ENCODE results near the gene IMMP2L.

DNA sequence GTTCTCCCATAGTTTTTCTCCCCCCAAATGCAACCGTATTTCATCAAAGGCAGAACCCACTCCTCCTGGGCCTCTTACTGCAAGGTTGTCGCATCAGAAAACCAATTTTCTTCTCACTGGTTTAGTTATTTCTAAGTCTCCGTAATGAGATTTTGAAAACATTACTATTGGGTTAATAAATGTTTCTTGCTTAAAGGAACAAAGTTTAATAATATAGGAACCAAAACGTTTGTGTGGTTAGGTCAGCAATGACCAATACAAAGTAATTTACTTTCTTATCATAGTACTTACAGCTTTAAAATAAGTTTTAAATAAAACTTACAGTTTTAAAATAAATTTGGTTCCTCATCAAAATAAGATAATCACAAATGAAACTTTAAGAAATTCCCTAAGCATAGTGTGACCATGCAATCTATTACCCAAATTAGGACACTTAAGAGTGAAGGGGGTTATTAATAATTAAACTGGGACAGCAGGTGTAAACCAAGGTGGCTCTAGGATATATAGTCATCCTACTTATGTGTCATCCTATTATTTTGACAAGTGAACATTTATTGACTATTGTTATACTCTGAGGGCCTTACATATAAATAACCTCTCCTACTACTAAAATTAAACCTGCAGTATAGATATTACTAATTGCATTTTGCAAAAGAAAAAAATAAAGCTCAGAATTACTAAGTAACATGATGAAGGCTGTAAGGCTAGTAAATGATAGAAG lies 886.7 kb downstream of the IMMP2L start:
- TF ChIP-seq POLR2A (IDR thresholded peaks at IDR 0.05; ENCODE audit: control extremely low read depth in 1 of 2, low read depth in 2 of 2, low read length in 2 of 2) (no peak), CEBPB (IDR thresholded peaks at IDR 0.05; ENCODE audit: low read depth, low read length) (no peak), CTCF (IDR thresholded peaks at IDR 0.05; ENCODE audit: control extremely low read depth in 1 of 3, insufficient read depth in 1 of 3, low read depth in 1 of 3, low read length in 3 of 3) (no peak), EZH2 (IDR thresholded peaks at IDR 0.05; ENCODE audit: low read depth, low read length, severe bottlenecking) (no peak), RAD21 (IDR thresholded peaks at IDR 0.05 in 1 of 2, conservative IDR thresholded peaks at IDR 0.05 in 1 of 2; ENCODE audit: low read depth in 2 of 2, low read length in 2 of 2) (no peak), TCF12 (IDR thresholded peaks at IDR 0.05; ENCODE audit: low read depth, low read length) (no peak), POLR2AphosphoS5 (IDR thresholded peaks at IDR 0.05; ENCODE audit: low read depth, low read length) (no peak), ZNF274 (IDR thresholded peaks at IDR 0.05; ENCODE audit: borderline replicate concordance, extremely low read depth, low read length) (no peak)

All from H1 (cell line).